ENCODE measurements around the gene TAOK3.
A peak's percentile ranks its signal among the peaks of the same experiment; 100 is the strongest.

TAOK3 gene

GRCh38 chr12:118304093-118304492, 68.6 kb downstream of the TAOK3 start:
- Histone ChIP-seq H3K27me3 (replicated peaks) (no peaks in the 10 kb centered on the region), H3K27ac (no peak overlapping the region), H3K36me3 (replicated peaks) (no peaks in the 10 kb centered on the region), H3K4me3 (ENCODE audit: low read depth, low read length) (no peak overlapping the region)
- in situ Hi-C loops (cut with HindIII; ENCODE audit: low pct_ligation_motif_present, low sequenced_read_pairs) = no loop called here
- DNase-seq = no peak
- TF ChIP-seq, protein P1, sequence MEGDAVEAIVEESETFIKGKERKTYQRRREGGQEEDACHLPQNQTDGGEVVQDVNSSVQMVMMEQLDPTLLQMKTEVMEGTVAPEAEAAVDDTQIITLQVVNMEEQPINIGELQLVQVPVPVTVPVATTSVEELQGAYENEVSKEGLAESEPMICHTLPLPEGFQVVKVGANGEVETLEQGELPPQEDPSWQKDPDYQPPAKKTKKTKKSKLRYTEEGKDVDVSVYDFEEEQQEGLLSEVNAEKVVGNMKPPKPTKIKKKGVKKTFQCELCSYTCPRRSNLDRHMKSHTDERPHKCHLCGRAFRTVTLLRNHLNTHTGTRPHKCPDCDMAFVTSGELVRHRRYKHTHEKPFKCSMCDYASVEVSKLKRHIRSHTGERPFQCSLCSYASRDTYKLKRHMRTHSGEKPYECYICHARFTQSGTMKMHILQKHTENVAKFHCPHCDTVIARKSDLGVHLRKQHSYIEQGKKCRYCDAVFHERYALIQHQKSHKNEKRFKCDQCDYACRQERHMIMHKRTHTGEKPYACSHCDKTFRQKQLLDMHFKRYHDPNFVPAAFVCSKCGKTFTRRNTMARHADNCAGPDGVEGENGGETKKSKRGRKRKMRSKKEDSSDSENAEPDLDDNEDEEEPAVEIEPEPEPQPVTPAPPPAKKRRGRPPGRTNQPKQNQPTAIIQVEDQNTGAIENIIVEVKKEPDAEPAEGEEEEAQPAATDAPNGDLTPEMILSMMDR (IDR thresholded peaks at IDR 0.05; ENCODE audit: low read depth, low read length, missing control alignments) = no peak

DNA sequence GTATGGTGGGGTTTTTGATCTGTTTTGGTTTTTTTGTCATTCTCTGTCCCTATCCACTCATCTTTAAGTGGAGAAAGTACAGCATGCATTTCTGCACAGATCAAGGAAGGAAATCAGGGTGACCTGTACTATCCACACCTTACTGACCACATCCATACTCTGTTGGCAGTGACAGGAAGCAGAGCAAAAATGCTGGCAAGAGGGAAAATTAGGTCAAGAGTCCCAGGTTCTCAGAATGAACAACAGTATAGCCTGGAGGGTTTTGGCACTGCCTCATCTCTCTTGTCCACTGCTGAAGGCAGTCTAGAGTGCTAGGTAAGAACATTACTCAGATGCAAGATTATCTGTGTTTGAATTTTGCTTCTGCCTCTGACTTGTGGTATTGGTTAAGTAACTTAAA, 70.7 kb downstream of the TAOK3 start:
- Histone ChIP-seq H3K36me3 (replicated peaks) (no peaks in the 10 kb centered on the region), H3K27me3 (replicated peaks) (no peaks in the 10 kb centered on the region), H3K27ac (no peak overlapping the region), H3K4me3 (ENCODE audit: low read depth, low read length) (no peak overlapping the region)
- in situ Hi-C loops (cut with HindIII; ENCODE audit: low pct_ligation_motif_present, low sequenced_read_pairs) = no loop called here
- TF ChIP-seq, protein P1 (IDR thresholded peaks at IDR 0.05; ENCODE audit: low read depth, low read length, missing control alignments) = no peak
- DNase-seq = no peak

DNA sequence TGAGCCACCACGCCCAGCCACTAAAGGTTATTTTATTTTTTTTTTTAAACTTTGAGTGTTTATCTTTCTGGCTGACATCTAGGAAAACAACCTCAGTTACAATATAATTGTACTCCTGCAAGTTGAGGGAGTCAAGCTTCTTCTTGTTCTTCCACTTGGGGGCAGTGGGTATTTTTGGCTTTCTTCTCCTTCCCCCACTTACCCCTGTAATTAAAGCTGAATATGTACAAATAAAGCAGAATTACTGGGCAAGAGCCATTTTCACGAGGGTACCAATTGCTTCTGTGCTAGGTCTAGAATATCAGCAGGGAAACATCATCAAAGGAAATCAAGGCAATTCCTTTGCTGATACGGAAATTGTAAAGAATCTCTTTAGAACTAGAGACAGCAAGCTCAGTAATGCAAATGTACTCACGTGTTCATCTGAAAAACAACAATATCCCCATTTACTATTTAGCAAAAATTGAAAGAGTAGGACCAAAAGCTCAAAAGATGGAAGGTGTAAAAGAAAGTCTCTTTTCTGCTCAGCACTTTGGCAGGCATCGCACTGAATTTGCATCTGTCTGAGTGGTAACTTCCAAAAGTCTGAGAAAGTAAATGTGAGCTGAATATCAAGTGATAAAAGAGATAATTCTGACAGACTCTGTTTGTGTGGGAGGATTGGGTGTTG, 72.8 kb downstream of the TAOK3 start:
- DNase-seq = no peak
- Histone ChIP-seq H3K36me3 (replicated peaks) (no peaks in the 10 kb centered on the region), H3K27ac (no peak overlapping the region), H3K27me3 (replicated peaks) (no peaks in the 10 kb centered on the region), H3K4me3 (ENCODE audit: low read depth, low read length) (no peak overlapping the region)
- in situ Hi-C loops (cut with HindIII; ENCODE audit: low pct_ligation_motif_present, low sequenced_read_pairs) = no loop called here
- TF ChIP-seq, protein P1 (IDR thresholded peaks at IDR 0.05; ENCODE audit: low read depth, low read length, missing control alignments) = no peak

- in situ Hi-C loops (cut with HindIII; ENCODE audit: low pct_ligation_motif_present, low sequenced_read_pairs) = no loop called here
- no peak overlapping the region for H3K4me3 ChIP-seq (ENCODE audit: low read depth, low read length)
- no peaks in the 10 kb centered on the region for H3K27me3 ChIP-seq (replicated peaks)
- no peaks in the 10 kb centered on the region for H3K36me3 ChIP-seq (replicated peaks)
- TF ChIP-seq, protein P1 (IDR thresholded peaks at IDR 0.05; ENCODE audit: low read depth, low read length, missing control alignments) = no peak
- DNase-seq = no peak
- no peak overlapping the region for H3K27ac ChIP-seq
Observed at GRCh38 chr12:118297284-118297683, 75.4 kb downstream of the TAOK3 start.

GRCh38 chr12:118292836-118293235, 79.9 kb downstream of the TAOK3 start:
- TF ChIP-seq, protein P1 (IDR thresholded peaks at IDR 0.05; ENCODE audit: low read depth, low read length, missing control alignments) = no peak
- H3K27ac ChIP-seq = no peak overlapping the region
- in situ Hi-C loops (cut with HindIII; ENCODE audit: low pct_ligation_motif_present, low sequenced_read_pairs) = no loop called here
- DNase-seq = no peak
- no peaks in the 10 kb centered on the region for H3K36me3 ChIP-seq (replicated peaks)
- no peaks in the 10 kb centered on the region for H3K27me3 ChIP-seq (replicated peaks)
- H3K4me3 ChIP-seq (ENCODE audit: low read depth, low read length) = no peak overlapping the region

- DNase-seq = peak; percentile 74
- Histone ChIP-seq H3K4me3 (ENCODE audit: low read depth, low read length) (no peak overlapping the region), H3K27ac (no peak overlapping the region), H3K27me3 (replicated peaks) (no peaks in the 10 kb centered on the region), H3K36me3 (replicated peaks) (no peaks in the 10 kb centered on the region)
- TF ChIP-seq, protein P1 (IDR thresholded peaks at IDR 0.05; ENCODE audit: low read depth, low read length, missing control alignments) = no peak
- in situ Hi-C loops (cut with HindIII; ENCODE audit: low pct_ligation_motif_present, low sequenced_read_pairs) = no loop called here
Observed at GRCh38 chr12:118290130-118290529, 82.6 kb downstream of the TAOK3 start.

Measured in brain microvascular endothelial cell (primary cell).